ENCODE data around the gene TBC1D9.

The TBC1D9 gene

DNA sequence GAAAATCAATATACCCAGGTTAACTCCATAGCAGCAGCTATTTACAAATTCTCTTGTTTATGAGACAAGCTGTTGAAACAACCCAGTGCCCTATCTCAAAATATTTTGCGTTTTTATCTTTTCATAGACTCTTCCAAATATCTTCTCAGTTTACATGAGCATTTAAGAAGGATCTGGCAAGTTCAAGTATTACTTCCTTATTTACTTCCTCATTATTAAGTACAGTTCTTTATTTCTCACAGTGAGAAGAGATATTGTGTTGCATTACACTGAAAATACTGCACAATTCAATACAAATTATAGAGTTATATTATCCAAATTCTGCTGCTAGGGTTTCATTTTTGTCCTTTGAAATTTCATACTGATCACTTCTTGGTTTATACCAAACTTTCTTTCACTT lies 143.8 kb downstream of the TBC1D9 start:
- WGBS, 2 experiments (ENCODE audit: insufficient coverage in 2 of 2): 71 to 100% methylated on average over 1 of the region's 1 CpG
- Histone ChIP-seq H3K36me3 (ENCODE audit: control insufficient read depth, insufficient read depth, low read length) (no peaks in the 10 kb centered on the region), H3K4me1 (ENCODE audit: control insufficient read depth, insufficient read depth, low read length, poor library complexity, severe bottlenecking) (no peaks in the 10 kb centered on the region), H3K27ac (ENCODE audit: low read depth, low read length, severe bottlenecking) (no peak overlapping the region), H3K4me3 (ENCODE audit: extremely low read depth, insufficient read depth, low read length, poor library complexity, severe bottlenecking) (no peak overlapping the region), H3K9me3 (ENCODE audit: control insufficient read depth, low read length) (no peaks in the 10 kb centered on the region)

DNA sequence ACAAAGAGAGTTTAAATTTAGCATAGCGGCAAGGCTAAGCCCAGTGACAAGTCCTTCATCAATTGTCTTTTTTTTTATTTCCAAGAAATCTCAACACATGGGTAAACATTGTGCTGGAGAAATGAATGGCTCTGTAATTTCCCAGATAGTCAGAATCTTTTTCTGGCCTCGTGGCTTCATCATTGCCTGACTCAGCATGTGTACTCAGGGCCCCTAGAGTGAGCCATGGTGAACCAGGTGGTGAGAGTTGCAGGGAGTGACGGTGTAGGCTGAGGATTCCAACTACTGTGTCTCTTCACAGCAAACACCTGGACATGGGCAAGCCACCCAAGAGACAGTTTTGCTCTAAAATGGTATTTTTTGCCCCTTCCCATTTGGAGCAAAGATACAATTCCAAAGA lies 144.3 kb downstream of the TBC1D9 start:
- H3K27ac ChIP-seq (ENCODE audit: low read depth, low read length, severe bottlenecking): no peak overlapping the region
- no peak overlapping the region for H3K4me3 ChIP-seq (ENCODE audit: extremely low read depth, insufficient read depth, low read length, poor library complexity, severe bottlenecking)
- H3K9me3 ChIP-seq (ENCODE audit: control insufficient read depth, low read length): no peaks in the 10 kb centered on the region
- no peaks in the 10 kb centered on the region for H3K36me3 ChIP-seq (ENCODE audit: control insufficient read depth, insufficient read depth, low read length)
- WGBS, 2 experiments (ENCODE audit: insufficient coverage in 2 of 2): 43 to 85% methylated on average over 1 to 2 of the region's 3 CpGs
- no peaks in the 10 kb centered on the region for H3K4me1 ChIP-seq (ENCODE audit: control insufficient read depth, insufficient read depth, low read length, poor library complexity, severe bottlenecking)

DNA sequence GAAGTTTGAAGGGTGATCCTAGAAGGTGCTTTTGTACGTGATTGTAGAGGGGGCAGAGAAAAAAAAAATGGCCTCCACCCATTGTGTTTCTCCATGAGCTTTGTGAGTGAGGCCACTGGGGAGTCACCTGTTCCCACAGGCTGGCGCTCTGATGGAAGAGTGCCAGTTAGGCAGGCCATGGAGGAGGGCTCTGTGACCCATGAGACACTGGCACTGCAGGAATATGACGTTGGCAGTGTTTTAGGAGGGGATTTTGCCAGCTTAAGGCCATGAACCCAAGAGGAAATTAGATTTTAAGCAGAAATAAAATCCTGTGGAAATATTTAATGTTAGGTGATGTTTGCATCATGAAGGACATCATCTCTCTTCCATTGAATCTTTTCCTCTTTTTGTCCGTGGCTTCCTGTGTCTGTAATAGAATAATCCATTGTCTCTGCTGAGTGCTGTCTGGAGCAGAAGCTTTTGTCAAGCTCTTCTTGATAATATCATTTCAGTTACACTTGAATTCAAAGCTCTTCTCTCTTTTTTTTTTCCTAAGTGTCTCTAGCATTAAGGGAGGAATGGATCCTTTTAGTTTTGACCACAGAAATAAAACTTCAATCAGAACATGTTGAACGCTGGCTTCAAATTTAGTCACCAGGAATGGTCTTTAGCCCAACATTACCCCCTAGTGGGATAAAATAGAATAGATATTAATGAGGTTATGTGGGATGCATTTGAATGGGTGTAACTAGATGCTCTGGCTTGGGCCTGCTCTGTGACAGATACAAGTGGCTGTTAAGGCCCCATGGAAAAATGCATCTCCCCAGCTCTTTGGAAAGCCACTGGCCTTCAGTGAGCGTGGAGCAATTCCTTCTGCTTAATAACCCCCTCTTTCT lies 146.4 kb downstream of the TBC1D9 start:
- Histone ChIP-seq H3K27ac (ENCODE audit: low read depth, low read length, severe bottlenecking) (no peak overlapping the region), H3K36me3 (ENCODE audit: control insufficient read depth, insufficient read depth, low read length) (no peaks in the 10 kb centered on the region), H3K4me1 (ENCODE audit: control insufficient read depth, insufficient read depth, low read length, poor library complexity, severe bottlenecking) (no peaks in the 10 kb centered on the region), H3K9me3 (ENCODE audit: control insufficient read depth, low read length) (no peaks in the 10 kb centered on the region), H3K4me3 (ENCODE audit: extremely low read depth, insufficient read depth, low read length, poor library complexity, severe bottlenecking) (no peak overlapping the region)
- 84 to 87% methylated on average over 3 of the region's 6 CpGs for WGBS, 2 experiments (ENCODE audit: insufficient coverage in 2 of 2)

DNA sequence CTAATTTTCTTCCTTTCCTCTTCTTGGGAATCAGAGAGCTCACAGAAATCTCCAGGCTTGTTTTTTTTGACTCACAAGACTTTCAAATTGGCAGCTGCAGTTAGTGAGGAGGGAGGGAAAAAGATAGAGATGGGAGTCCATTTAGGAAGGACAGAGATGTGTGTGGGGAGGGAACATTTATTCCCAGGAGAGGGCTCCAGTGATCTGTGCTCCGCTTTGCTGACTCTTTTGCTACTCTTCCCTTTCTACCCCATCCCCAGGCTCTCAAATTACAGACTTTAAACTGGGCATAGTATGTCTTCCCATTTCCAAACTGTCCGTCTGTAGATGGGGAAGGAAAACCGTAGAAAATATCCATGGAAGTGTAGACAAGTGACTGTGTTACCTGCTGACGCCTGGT lies 148.3 kb downstream of the TBC1D9 start:
- Histone ChIP-seq H3K4me1 (ENCODE audit: control insufficient read depth, insufficient read depth, low read length, poor library complexity, severe bottlenecking) (no peaks in the 10 kb centered on the region), H3K36me3 (ENCODE audit: control insufficient read depth, insufficient read depth, low read length) (no peaks in the 10 kb centered on the region), H3K27ac (ENCODE audit: low read depth, low read length, severe bottlenecking) (no peak overlapping the region), H3K4me3 (ENCODE audit: extremely low read depth, insufficient read depth, low read length, poor library complexity, severe bottlenecking) (no peak overlapping the region), H3K9me3 (ENCODE audit: control insufficient read depth, low read length) (no peaks in the 10 kb centered on the region)
- 84 to 100% methylated on average over 3 of the region's 4 CpGs for WGBS, 2 experiments (ENCODE audit: insufficient coverage in 2 of 2)

DNA sequence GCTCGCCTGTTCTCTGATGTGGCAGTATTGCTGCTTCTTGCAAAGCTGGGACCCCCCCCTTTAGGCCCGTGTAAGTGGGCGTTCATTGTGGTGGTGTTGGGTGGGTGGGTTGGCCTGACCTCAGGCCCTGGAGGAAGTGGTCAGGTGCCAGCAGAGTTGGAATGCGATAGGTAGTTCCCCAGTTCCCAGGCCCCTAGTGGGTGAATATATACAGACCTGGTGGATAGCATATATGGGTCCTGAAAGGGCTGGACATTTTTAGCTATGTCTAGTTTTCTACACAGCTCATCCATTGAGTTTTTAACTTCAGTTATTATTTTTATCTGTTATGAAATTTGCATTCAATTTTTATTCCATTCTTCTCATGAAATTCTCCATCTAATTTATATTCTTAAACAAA lies 151.6 kb downstream of the TBC1D9 start:
- Histone ChIP-seq H3K4me3 (ENCODE audit: extremely low read depth, insufficient read depth, low read length, poor library complexity, severe bottlenecking) (no peak overlapping the region), H3K27ac (ENCODE audit: low read depth, low read length, severe bottlenecking) (no peak overlapping the region), H3K4me1 (ENCODE audit: control insufficient read depth, insufficient read depth, low read length, poor library complexity, severe bottlenecking) (no peaks in the 10 kb centered on the region), H3K36me3 (ENCODE audit: control insufficient read depth, insufficient read depth, low read length) (no peaks in the 10 kb centered on the region), H3K9me3 (ENCODE audit: control insufficient read depth, low read length) (no peaks in the 10 kb centered on the region)
- 91 to 92% methylated on average over 2 to 3 of the region's 4 CpGs for WGBS, 2 experiments (ENCODE audit: insufficient coverage in 2 of 2)

DNA sequence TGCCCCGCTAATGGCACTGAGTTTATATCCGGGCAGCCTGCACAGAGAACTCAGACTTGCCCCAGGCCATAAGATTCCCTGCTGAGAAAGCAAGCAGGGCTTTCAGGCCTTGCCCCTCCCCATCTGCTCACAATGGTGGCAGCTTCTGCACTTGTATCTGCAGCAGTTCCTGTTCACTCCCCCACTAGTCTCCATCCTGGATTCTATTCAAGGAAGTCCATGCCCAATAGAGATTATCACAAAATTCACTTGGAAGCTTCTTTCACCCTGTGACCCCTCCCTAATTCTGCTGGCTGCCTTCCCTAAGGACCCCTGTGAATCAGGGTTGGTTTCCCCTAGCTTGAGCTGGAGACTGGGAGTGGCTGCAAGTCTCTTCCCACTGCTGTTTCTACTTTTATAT lies 152.9 kb downstream of the TBC1D9 start:
- H3K36me3 ChIP-seq (ENCODE audit: control insufficient read depth, insufficient read depth, low read length): no peaks in the 10 kb centered on the region
- 53 to 89% methylated on average over 2 of the region's 2 CpGs for WGBS, 2 experiments (ENCODE audit: insufficient coverage in 2 of 2)
- no peaks in the 10 kb centered on the region for H3K9me3 ChIP-seq (ENCODE audit: control insufficient read depth, low read length)
- no peaks in the 10 kb centered on the region for H3K4me1 ChIP-seq (ENCODE audit: control insufficient read depth, insufficient read depth, low read length, poor library complexity, severe bottlenecking)
- no peak overlapping the region for H3K4me3 ChIP-seq (ENCODE audit: extremely low read depth, insufficient read depth, low read length, poor library complexity, severe bottlenecking)
- no peak overlapping the region for H3K27ac ChIP-seq (ENCODE audit: low read depth, low read length, severe bottlenecking)

DNA sequence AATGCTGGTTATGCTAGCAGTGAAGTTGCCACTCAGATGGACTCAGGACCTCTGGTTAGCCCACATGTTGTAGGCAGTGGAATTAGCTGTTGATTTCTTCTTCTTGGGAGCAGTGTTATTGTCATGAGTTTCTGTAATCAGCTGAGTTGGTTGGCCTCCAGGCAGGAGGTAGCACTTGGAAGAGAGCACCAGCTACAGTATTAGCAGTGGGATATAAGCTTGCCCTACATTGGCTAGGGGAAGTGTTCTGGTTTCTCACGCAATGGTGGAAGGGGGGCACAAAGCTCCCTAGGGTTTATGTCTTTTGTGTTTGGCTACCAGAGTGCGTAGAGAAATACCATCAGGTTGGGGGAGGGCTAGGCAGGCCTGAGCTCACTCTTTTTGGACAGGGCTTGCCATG lies 153.5 kb downstream of the TBC1D9 start:
- Histone ChIP-seq H3K27ac (ENCODE audit: low read depth, low read length, severe bottlenecking) (no peak overlapping the region), H3K36me3 (ENCODE audit: control insufficient read depth, insufficient read depth, low read length) (no peaks in the 10 kb centered on the region), H3K4me1 (ENCODE audit: control insufficient read depth, insufficient read depth, low read length, poor library complexity, severe bottlenecking) (no peaks in the 10 kb centered on the region), H3K9me3 (ENCODE audit: control insufficient read depth, low read length) (no peaks in the 10 kb centered on the region), H3K4me3 (ENCODE audit: extremely low read depth, insufficient read depth, low read length, poor library complexity, severe bottlenecking) (no peak overlapping the region)
- 50 to 90% methylated on average over 1 to 2 of the region's 2 CpGs for WGBS, 2 experiments (ENCODE audit: insufficient coverage in 2 of 2)

DNA sequence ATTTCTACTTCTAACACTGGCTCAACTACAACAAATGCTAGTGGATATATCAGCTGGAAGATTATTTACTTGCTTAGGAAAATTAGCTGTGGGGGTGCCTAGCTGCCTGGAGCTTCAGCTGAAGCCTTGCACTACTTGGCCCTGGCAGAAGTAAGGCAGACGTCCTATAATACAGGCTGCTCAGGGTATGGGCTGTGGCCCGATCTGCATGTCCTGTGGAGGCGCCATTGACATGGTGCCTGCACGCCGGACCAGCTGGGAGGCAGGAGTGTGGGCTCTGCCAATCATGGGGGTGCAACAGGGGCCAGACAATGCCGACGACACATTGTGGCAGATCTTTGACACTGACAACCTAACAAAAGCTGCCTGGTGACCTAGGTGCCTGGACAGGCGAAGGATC lies 155.8 kb downstream of the TBC1D9 start:
- no peak overlapping the region for H3K4me3 ChIP-seq (ENCODE audit: extremely low read depth, insufficient read depth, low read length, poor library complexity, severe bottlenecking)

DNA sequence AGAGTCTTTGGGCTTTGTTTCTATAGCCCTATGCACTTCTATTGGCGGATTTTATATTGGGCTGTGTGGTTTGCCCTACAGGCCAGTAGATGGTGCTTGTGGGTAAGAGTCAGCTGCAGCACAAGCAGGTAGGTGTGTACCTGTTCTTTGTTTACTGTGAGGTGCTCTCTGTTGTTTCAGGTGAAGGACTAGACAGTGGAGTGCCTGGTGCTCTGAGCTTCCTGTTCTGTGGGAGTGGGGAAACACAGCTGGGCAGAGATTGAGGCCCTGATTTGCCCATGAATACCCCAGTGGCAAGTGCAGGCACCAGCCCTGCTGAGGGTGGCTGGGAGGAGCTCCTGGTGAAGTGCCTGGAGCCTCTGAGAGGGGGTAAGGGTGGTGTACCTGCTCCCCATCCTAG lies 161.1 kb downstream of the TBC1D9 start:
- Histone ChIP-seq H3K4me3 (ENCODE audit: extremely low read depth, insufficient read depth, low read length, poor library complexity, severe bottlenecking) (no peak overlapping the region), H3K9me3 (ENCODE audit: control insufficient read depth, low read length) (no peaks in the 10 kb centered on the region), H3K4me1 (ENCODE audit: control insufficient read depth, insufficient read depth, low read length, poor library complexity, severe bottlenecking) (no peaks in the 10 kb centered on the region), H3K36me3 (ENCODE audit: control insufficient read depth, insufficient read depth, low read length) (no peaks in the 10 kb centered on the region), H3K27ac (ENCODE audit: low read depth, low read length, severe bottlenecking) (no peak overlapping the region)
- 33% methylated on average over 1 of the region's 1 CpG; no CpG with 5 or more reads in 1 of the 2 experiments for WGBS, 2 experiments (ENCODE audit: insufficient coverage in 2 of 2)

More for the DNA sequence above, 155.8 kb downstream of the TBC1D9 start:
- 87 to 92% methylated on average over 8 of the region's 8 CpGs for WGBS, 2 experiments (ENCODE audit: insufficient coverage in 2 of 2)
- H3K36me3 ChIP-seq (ENCODE audit: control insufficient read depth, insufficient read depth, low read length): no peaks in the 10 kb centered on the region
- H3K4me1 ChIP-seq (ENCODE audit: control insufficient read depth, insufficient read depth, low read length, poor library complexity, severe bottlenecking): no peaks in the 10 kb centered on the region
- no peak overlapping the region for H3K27ac ChIP-seq (ENCODE audit: low read depth, low read length, severe bottlenecking)
- no peaks in the 10 kb centered on the region for H3K9me3 ChIP-seq (ENCODE audit: control insufficient read depth, low read length)

DNA sequence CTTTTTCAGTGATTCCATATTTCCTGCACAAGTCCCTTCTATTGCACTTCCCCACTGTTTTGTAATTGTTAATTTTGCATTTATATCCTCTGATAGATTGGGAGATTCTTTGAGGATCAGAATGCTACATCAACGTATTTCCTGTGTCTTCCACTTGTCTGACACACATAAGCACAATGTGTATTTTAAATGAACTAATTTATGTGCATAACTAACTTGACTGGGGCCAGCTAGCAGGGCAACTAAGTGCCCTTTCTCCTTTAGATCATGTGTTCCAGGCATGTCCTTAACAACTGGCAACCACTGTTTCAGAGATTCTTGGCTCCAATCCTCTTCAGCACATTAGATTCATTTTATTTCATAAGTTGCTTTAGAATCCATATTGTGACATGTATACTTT lies 171.7 kb downstream of the TBC1D9 start:
- no CpG with 5 or more reads among the region's 1 CpG for WGBS, 2 experiments (ENCODE audit: insufficient coverage in 2 of 2)
- no peaks in the 10 kb centered on the region for H3K9me3 ChIP-seq (ENCODE audit: control insufficient read depth, low read length)
- no peaks in the 10 kb centered on the region for H3K4me1 ChIP-seq (ENCODE audit: control insufficient read depth, insufficient read depth, low read length, poor library complexity, severe bottlenecking)
- H3K27ac ChIP-seq (ENCODE audit: low read depth, low read length, severe bottlenecking): no peak overlapping the region
- no peak overlapping the region for H3K4me3 ChIP-seq (ENCODE audit: extremely low read depth, insufficient read depth, low read length, poor library complexity, severe bottlenecking)
- H3K36me3 ChIP-seq (ENCODE audit: control insufficient read depth, insufficient read depth, low read length): no peaks in the 10 kb centered on the region

DNA sequence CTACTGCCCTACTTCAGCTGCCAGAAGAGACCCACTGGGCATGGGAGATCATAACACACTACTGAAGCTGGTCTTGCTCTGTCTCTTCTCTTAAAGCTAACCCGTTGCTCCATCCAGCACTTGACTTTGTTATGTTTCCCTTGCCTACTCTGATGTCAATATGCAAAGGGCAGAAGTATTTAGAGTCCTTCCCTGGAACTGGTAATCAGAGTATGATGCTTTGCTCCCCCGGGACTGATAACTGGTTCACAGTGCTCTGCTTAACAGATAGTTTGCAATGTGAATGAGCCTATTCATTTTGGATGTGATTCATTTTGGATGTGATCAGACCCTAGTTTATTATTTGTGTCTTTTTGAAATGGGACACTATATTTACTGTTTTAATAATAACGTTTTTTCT lies 175.1 kb downstream of the TBC1D9 start:
- no peaks in the 10 kb centered on the region for H3K4me1 ChIP-seq (ENCODE audit: control insufficient read depth, insufficient read depth, low read length, poor library complexity, severe bottlenecking)
- H3K9me3 ChIP-seq (ENCODE audit: control insufficient read depth, low read length): no peaks in the 10 kb centered on the region
- no peak overlapping the region for H3K27ac ChIP-seq (ENCODE audit: low read depth, low read length, severe bottlenecking)
- H3K4me3 ChIP-seq (ENCODE audit: extremely low read depth, insufficient read depth, low read length, poor library complexity, severe bottlenecking): no peak overlapping the region
- H3K36me3 ChIP-seq (ENCODE audit: control insufficient read depth, insufficient read depth, low read length): no peaks in the 10 kb centered on the region
- 68 to 92% methylated on average over 2 of the region's 3 CpGs for WGBS, 2 experiments (ENCODE audit: insufficient coverage in 2 of 2)

All from mesodermal cell (in vitro differentiated cells).